ENCODE data around the gene DNASE1L1. TPM values are rescaled to one million over a fixed set of nuclear protein-coding genes. Genes with fewer than 3 reads are reported as not detected.

The DNASE1L1 gene
- total and polyA plus RNA-seq, 2 experiments from 2014 or later, result 22.6 to 36.1 TPM

DNA sequence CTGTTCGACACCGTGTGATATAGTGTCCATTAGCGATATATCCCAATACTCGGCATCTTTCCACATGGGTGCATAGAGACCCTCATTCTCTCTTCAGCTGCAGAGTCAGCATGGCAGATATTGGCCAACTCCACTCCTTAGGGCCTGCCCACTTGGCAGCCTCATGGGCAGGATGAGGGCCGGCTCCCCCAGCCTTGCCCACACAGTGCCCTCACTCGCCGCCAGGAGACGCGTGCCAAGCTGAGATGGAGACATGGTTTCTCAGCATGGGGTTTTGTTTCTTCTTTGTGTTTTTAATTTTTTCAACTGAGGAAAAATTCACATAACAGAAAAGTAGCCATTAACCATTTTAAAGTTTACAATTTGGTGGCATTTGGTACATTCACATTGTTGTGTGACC is 43.8 kb upstream of the DNASE1L1 start:
- H4K20me1 ChIP-seq (ENCODE audit: insufficient read depth, poor library complexity, severe bottlenecking), result no peaks in the 10 kb centered on the region
- no peaks in the 10 kb centered on the region for H3K27me3 ChIP-seq
- no peak for TF ChIP-seq CTCF (IDR thresholded peaks at IDR 0.05; ENCODE audit: poor library complexity)
- no peak for TF ChIP-seq EZH2phosphoT487 (IDR thresholded peaks at IDR 0.05; ENCODE audit: low read depth, severe bottlenecking, unreplicated experiment)
- no peak for TF ChIP-seq EZH2 (IDR thresholded peaks at IDR 0.05; ENCODE audit: borderline replicate concordance)
- H3K4me2 ChIP-seq, result no peak overlapping the region
- H2AFZ ChIP-seq, result no peak overlapping the region
- no peak overlapping the region for H3K27ac ChIP-seq
- no peak overlapping the region for H3K4me3 ChIP-seq
- no peaks in the 10 kb centered on the region for H3K79me2 ChIP-seq
- no peaks in the 10 kb centered on the region for H3K4me1 ChIP-seq (ENCODE audit: insufficient read depth)
- 98% methylated on average over 9 of the region's 9 CpGs for WGBS (ENCODE audit: low lambda C conversion rate, missing lambda C conversion rate)
- no peak for DNase-seq (ENCODE audit: low spot score)
- H3K9me2 ChIP-seq (replicated peaks; ENCODE audit: insufficient read depth), result no peaks in the 10 kb centered on the region
- H3K9me3 ChIP-seq (ENCODE audit: low read depth), result no peaks in the 10 kb centered on the region
- no peaks in the 10 kb centered on the region for H3K36me3 ChIP-seq (replicated peaks; ENCODE audit: insufficient read depth, low read depth)

DNA sequence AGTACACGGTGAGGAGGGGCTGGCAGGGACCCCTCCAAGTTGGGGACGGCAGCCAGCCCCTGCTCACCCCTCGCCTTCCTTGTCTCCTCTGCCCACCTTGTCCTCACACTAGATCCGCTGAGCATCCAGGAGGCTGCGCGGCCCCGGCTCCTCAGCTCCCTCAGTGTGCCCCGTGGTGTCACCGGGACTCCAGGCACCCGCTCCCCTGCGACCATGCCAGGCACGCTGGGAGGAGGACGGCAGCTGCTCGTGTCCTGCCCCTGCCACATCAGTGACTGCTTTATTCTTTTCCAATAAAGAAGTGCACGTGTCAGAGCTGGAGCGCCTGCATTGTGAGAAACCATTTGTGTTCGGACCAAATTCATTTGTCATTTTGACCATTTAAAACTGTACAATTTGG is 41.3 kb upstream of the DNASE1L1 start:
- DNase-seq (ENCODE audit: low spot score), result no peak
- no peaks in the 10 kb centered on the region for H3K4me1 ChIP-seq (ENCODE audit: insufficient read depth)
- TF ChIP-seq EZH2phosphoT487 (IDR thresholded peaks at IDR 0.05; ENCODE audit: low read depth, severe bottlenecking, unreplicated experiment) (no peak), EZH2 (IDR thresholded peaks at IDR 0.05; ENCODE audit: borderline replicate concordance) (no peak), CTCF (IDR thresholded peaks at IDR 0.05; ENCODE audit: poor library complexity) (no peak)
- WGBS (ENCODE audit: low lambda C conversion rate, missing lambda C conversion rate), result 89% methylated on average over 17 of the region's 17 CpGs
- H3K79me2 ChIP-seq, result peaks cover 3% of the 10 kb centered on the region
- no peaks in the 10 kb centered on the region for H3K27me3 ChIP-seq
- H2AFZ ChIP-seq, result no peak overlapping the region
- no peaks in the 10 kb centered on the region for H3K9me3 ChIP-seq (ENCODE audit: low read depth)
- no peaks in the 10 kb centered on the region for H3K36me3 ChIP-seq (replicated peaks; ENCODE audit: insufficient read depth, low read depth)
- peaks cover 3% of the 10 kb centered on the region for H4K20me1 ChIP-seq (ENCODE audit: insufficient read depth, poor library complexity, severe bottlenecking)
- no peak overlapping the region for H3K4me3 ChIP-seq
- H3K27ac ChIP-seq, result no peak overlapping the region
- H3K9me2 ChIP-seq (replicated peaks; ENCODE audit: insufficient read depth), result no peaks in the 10 kb centered on the region
- no peak overlapping the region for H3K4me2 ChIP-seq

- peaks cover 10% of the 10 kb centered on the region for H3K79me2 ChIP-seq
- no peak overlapping the region for H3K4me2 ChIP-seq
- no peaks in the 10 kb centered on the region for H3K9me2 ChIP-seq (replicated peaks; ENCODE audit: insufficient read depth)
- no peak overlapping the region for H3K4me3 ChIP-seq
- H2AFZ ChIP-seq, result no peak overlapping the region
- H3K27me3 ChIP-seq, result no peaks in the 10 kb centered on the region
- no peaks in the 10 kb centered on the region for H3K36me3 ChIP-seq (replicated peaks; ENCODE audit: insufficient read depth, low read depth)
- H3K9me3 ChIP-seq (ENCODE audit: low read depth), result no peaks in the 10 kb centered on the region
- DNase-seq (ENCODE audit: low spot score), result no peak
- no peak overlapping the region for H3K27ac ChIP-seq
- WGBS (ENCODE audit: low lambda C conversion rate, missing lambda C conversion rate), result 87% methylated on average over 14 of the region's 18 CpGs
- TF ChIP-seq EZH2phosphoT487 (IDR thresholded peaks at IDR 0.05; ENCODE audit: low read depth, severe bottlenecking, unreplicated experiment) (no peak), CTCF (IDR thresholded peaks at IDR 0.05; ENCODE audit: poor library complexity) (no peak), EZH2 (IDR thresholded peaks at IDR 0.05; ENCODE audit: borderline replicate concordance) (no peak)
- H3K4me1 ChIP-seq (ENCODE audit: insufficient read depth), result no peaks in the 10 kb centered on the region
- H4K20me1 ChIP-seq (ENCODE audit: insufficient read depth, poor library complexity, severe bottlenecking), result peaks cover 3% of the 10 kb centered on the region
Observed at GRCh38 chrX:154449618-154450017, 40.6 kb upstream of the DNASE1L1 start.

DNA sequence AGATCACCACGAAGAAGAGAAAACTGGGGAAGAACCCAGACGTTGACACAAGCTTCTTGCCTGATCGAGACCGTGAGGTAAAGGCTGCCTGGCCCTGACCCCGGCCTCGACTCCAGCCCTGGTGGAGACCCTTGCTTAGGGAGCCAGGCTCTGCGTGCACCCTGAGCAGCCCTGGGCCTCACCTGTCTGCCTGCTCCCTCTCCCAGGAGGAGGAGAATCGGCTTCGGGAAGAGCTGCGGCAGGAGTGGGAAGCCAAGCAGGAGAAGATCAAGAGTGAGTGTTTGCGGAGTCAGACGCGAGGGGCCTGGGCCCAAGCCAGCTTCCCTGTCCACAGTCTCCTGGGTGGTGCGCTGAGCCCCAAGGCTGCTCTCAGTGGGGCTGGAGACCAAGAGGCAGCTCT is 39.4 kb upstream of the DNASE1L1 start:
- Histone ChIP-seq H3K9me3 (ENCODE audit: low read depth) (no peaks in the 10 kb centered on the region), H3K4me3 (no peak overlapping the region), H3K79me2 (peaks cover 13% of the 10 kb centered on the region), H2AFZ (no peak overlapping the region), H3K4me1 (ENCODE audit: insufficient read depth) (no peaks in the 10 kb centered on the region), H3K36me3 (replicated peaks; ENCODE audit: insufficient read depth, low read depth) (no peaks in the 10 kb centered on the region), H3K9me2 (replicated peaks; ENCODE audit: insufficient read depth) (no peaks in the 10 kb centered on the region), H3K4me2 (no peak overlapping the region), H3K27me3 (no peaks in the 10 kb centered on the region), H4K20me1 (ENCODE audit: insufficient read depth, poor library complexity, severe bottlenecking) (peaks cover 3% of the 10 kb centered on the region), H3K27ac (no peak overlapping the region)
- TF ChIP-seq EZH2phosphoT487 (IDR thresholded peaks at IDR 0.05; ENCODE audit: low read depth, severe bottlenecking, unreplicated experiment), result no peak
- 87% methylated on average over 14 of the region's 14 CpGs for WGBS (ENCODE audit: low lambda C conversion rate, missing lambda C conversion rate)
- no peak for DNase-seq (ENCODE audit: low spot score)
